ENCODE results near the gene CNPY2.
"Not testable (repeated sequence)": the region's sequence is repeated elsewhere in the genome, so short reads cannot be mapped to it uniquely, and the experiment has no call there.

- TF ChIP-seq POLR2A (IDR thresholded peaks at IDR 0.05; ENCODE audit: low read depth, low read length); TAF1 (IDR thresholded peaks at IDR 0.05; ENCODE audit: borderline replicate concordance, low read depth, low read length): not testable (repeated sequence)
These were observed 31.5 kb downstream of the CNPY2 start for GRCh38 chr12:56284263-56284662.

All from GM12892 (cell line).